A549 (cell line): ENCODE measurements around the gene GSC2. TPM values are rescaled to one million over a fixed set of nuclear protein-coding genes. Genes with fewer than 3 reads are reported as not detected.

Experiments
- ATAC-seq, 2 experiments: fragments of 200-7000 bp in 1 of 2; fragments of >200 bp in 1 of 2; cut with Nextera tagmentation in 1 of 2; cut with Tn5 transposase in 1 of 2; 3 replicates each; pipeline versions ENCODE4 v1.8.0 to v1.9.1; 2018 to 2020; ENCODE audit warnings: mild to moderate bottlenecking in 1 of 2, moderate library complexity in 1 of 2
- CTCF ChIA-PET: fragments of 300-600 bp; sonication (Branson Sonifier 250); formaldehyde crosslinking; extraction: SDS; loops from one replicate; lab custom pipeline; 2021; ENCODE audit warnings: antibody characterized with exemption, inconsistent platforms; lab: Yijun Ruan, JAX
- POLR2A ChIA-PET: fragments of 350-600 bp; formaldehyde crosslinking; extraction: SDS; loops from one replicate; lab custom pipeline; 2021; ENCODE audit warnings: antibody characterized with exemption, inconsistent platforms; lab: Yijun Ruan, JAX
- DNase-seq, 2 experiments: peaks; one replicate each; pipeline versions ENCODE4 v3.0.0 to v3.0.0-alpha.2; 2011 to 2016; ENCODE audit warnings: low read depth in 1 of 2, low spot score in 1 of 2
- FAIRE-seq: peaks from 2 replicates; lab custom pipeline; 2011; peaks lifted over from hg19 to GRCh38; lab: Jason Lieb, UNC
- H3K27ac ChIP-seq, 2 experiments: fragments of >200 bp; sonication (Bioruptor Twin); formaldehyde crosslinking; 3 replicates each; pipeline ENCODE4 v1.5.1; 2016 to 2017
- H3K4me1 ChIP-seq: fragments of >200 bp; sonication (Bioruptor Twin); formaldehyde crosslinking; 3 replicates; pipeline ENCODE4 v1.6.1; 2016
- H3K4me2 ChIP-seq: fragments of >200 bp; sonication (Bioruptor Twin); formaldehyde crosslinking; 3 replicates; pipeline ENCODE4 v1.6.1; 2016
- H3K4me3 ChIP-seq: fragments of >200 bp; sonication (Bioruptor Twin); formaldehyde crosslinking; 3 replicates; pipeline ENCODE4 v1.5.1; 2016
- H3K9me3 ChIP-seq: fragments of >200 bp; sonication (Bioruptor Twin); formaldehyde crosslinking; 3 replicates; pipeline ENCODE4 v1.6.1; 2016
- ATOH8 ChIP-seq: fragments of 250-450 bp; sonication (Bioruptor Pico); IDR thresholded peaks from 2 replicates; pipeline ENCODE4 v1.5.0; 2020; ENCODE audit warnings: low read depth, mild to moderate bottlenecking, moderate library complexity
- CBX8 ChIP-seq: fragments of 200-600 bp; sonication (generic); IDR thresholded peaks from 2 replicates; pipeline ENCODE4 v1.6.1; 2016
- CHD2 ChIP-seq: fragments of 150-350 bp; IDR thresholded peaks from 2 replicates; pipeline ENCODE4 v1.6.1; 2014; ENCODE audit warnings: low read length; ENCODE audit not compliant: partially characterized antibody
- EHF ChIP-seq: fragments of 250-450 bp; sonication (Bioruptor Pico); IDR thresholded peaks from 2 replicates; pipeline ENCODE4 v1.5.0; 2020; ENCODE audit warnings: mild to moderate bottlenecking
- FOSL2 ChIP-seq, 2 experiments: fragments of 450-650 bp in 1 of 2; fragments of >200 bp in 1 of 2; sonication (Bioruptor Twin) in 1 of 2; formaldehyde crosslinking; IDR thresholded peaks; 2 replicates each; pipeline versions ENCODE4 v1.5.0 to v1.6.1; 2016 to 2020; ENCODE audit warnings: mild to moderate bottlenecking in 1 of 2, moderate library complexity in 1 of 2
- GATA3 ChIP-seq: IDR thresholded peaks from 2 replicates; pipeline ENCODE4 v1.6.1; 2012; ENCODE audit warnings: borderline replicate concordance
- HES2 ChIP-seq: fragments of >200 bp; sonication (Bioruptor Twin); formaldehyde crosslinking; IDR thresholded peaks from 2 replicates; pipeline ENCODE4 v1.6.1; 2016
- JUN ChIP-seq, 2 experiments: fragments of >200 bp; sonication (Bioruptor Twin); formaldehyde crosslinking; IDR thresholded peaks; 2 replicates in 1 of 2; 3 replicates in 1 of 2; pipeline ENCODE4 v1.6.1; 2016 to 2017
- NFE2L2 ChIP-seq: fragments of 150-350 bp; conservative IDR thresholded peaks from 2 replicates; pipeline ENCODE4 v1.6.1; 2014; ENCODE audit warnings: low read length
- NPAS2 ChIP-seq: fragments of 250-450 bp; sonication (Bioruptor Pico); IDR thresholded peaks from 2 replicates; pipeline ENCODE4 v1.8.0; 2022; ENCODE audit warnings: mild to moderate bottlenecking, moderate library complexity, borderline replicate concordance
- PHF8 ChIP-seq: fragments of 200-600 bp; sonication (generic); IDR thresholded peaks from 2 replicates; pipeline ENCODE4 v1.6.1; 2016; ENCODE audit warnings: low read depth, mild to moderate bottlenecking, antibody characterized with exemption, moderate library complexity, borderline replicate concordance
- RAD21 ChIP-seq, 2 experiments: fragments of >200 bp in 1 of 2; sonication (Bioruptor Twin) in 1 of 2; formaldehyde crosslinking in 1 of 2; IDR thresholded peaks in 1 of 2; conservative IDR thresholded peaks in 1 of 2; 2 replicates in 1 of 2; 3 replicates in 1 of 2; pipeline ENCODE4 v1.6.1; 2012 to 2018; ENCODE audit warnings: inconsistent platforms in 1 of 2
- RNF2 ChIP-seq: fragments of 200-600 bp; sonication (generic); IDR thresholded peaks from 2 replicates; pipeline ENCODE4 v1.6.1; 2016; ENCODE audit warnings: low read depth, mild to moderate bottlenecking, antibody characterized with exemption, moderate library complexity, borderline replicate concordance
- SMC3 ChIP-seq: fragments of >200 bp; sonication (Bioruptor Twin); formaldehyde crosslinking; IDR thresholded peaks from 3 replicates; pipeline ENCODE4 v1.6.1; 2018; ENCODE audit warnings: inconsistent platforms
- SREBF2 ChIP-seq: fragments of 450-650 bp; IDR thresholded peaks from 2 replicates; pipeline ENCODE4 v1.6.1; 2014; ENCODE audit warnings: mild to moderate bottlenecking, moderate library complexity
- ZNF302 ChIP-seq: fragments of 250-450 bp; sonication (Bioruptor Pico); IDR thresholded peaks from 2 replicates; pipeline ENCODE4 v1.9.0; 2021; ENCODE audit warnings: inconsistent platforms, mild to moderate bottlenecking, moderate library complexity
- ZSCAN20 ChIP-seq: fragments of 250-450 bp; sonication (Bioruptor Pico); IDR thresholded peaks from 2 replicates; pipeline ENCODE4 v1.8.0; 2022; ENCODE audit warnings: mild to moderate bottlenecking, moderate library complexity
- WGBS: methylation state at CpG from one replicate; pipeline ENCODE4 v1.1.6; 2017; ENCODE audit errors: missing lambda C conversion rate; 5-methylcytosine and 5-hydroxymethylcytosine counted together
- polyA plus RNA-seq, 4 experiments: library from polyadenylated mRNA; depleted of rRNA in 3 of 4; stranded (reverse); fragments of >200 nt; fragmentation: RNase III in 1 of 4; extraction: RNeasy Plus Mini Kit Qiagen cat#74134 plus additional on column Dnase treatment in 1 of 4; gene quantifications; 2 replicates in 3 of 4; 3 replicates in 1 of 4; pipeline ENCODE4 v1.2.3, GENCODE V29; 2011 to 2017
- TF ChIP-seq, protein P1 (sequence below): IDR thresholded peaks from 2 replicates; pipeline ENCODE4 v1.6.1; 2012

The GSC2 gene
- polyA plus RNA-seq, 2 of the 4 experiments (the other 2 are of a cell fraction) = not detected

DNA sequence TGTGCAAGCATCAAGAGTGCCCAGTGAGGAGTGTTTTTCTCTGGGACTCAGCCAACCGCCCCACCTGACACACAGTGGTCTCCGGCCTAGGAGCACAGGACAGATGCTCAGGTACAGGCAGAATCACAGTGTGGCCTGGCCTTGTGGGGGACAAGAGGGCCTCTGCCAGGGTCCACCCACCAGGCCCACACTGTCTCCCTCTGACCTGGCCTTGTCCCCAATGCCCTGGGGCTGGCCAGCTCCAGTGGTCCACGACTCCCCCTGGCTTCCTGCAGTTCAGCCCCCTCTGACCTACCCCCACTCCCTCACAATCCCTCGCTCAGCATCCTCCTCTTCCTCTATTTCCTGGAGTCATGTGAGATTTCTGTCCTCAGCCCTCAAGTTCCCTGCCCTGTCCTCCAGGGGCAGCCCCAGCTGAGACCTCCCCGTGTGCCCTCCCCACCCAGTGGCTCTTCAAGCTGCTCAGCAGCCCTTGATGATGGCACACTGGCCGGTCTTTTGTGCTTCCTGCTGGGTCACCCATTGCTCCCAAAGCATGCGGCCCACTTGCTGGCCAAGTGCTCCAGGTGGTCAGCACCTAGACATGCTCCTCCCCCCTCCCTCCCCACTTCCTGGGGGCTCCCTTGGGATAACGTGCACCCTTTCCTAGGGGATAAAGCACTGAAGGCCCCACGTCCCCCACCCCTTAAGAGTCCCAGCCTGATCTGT is 17.2 kb downstream of the GSC2 start:
- Histone ChIP-seq H3K4me2 (no peak overlapping the region), H3K9me3 (no peaks in the 10 kb centered on the region), H3K4me3 (no peak overlapping the region), H3K27ac (no peak overlapping the region), H3K4me1 (no peaks in the 10 kb centered on the region)
- TF ChIP-seq CBX8 = no peak
- TF ChIP-seq CHD2 = no peak
- TF ChIP-seq FOSL2 (IDR thresholded peaks at IDR 0.05) = no peak
- TF ChIP-seq FOSL2 (CRISPR knock-in tag; IDR thresholded peaks at IDR 0.05) = no peak
- TF ChIP-seq HES2 = no peak
- WGBS = 89% methylated on average over 7 of the region's 9 CpGs
- ChIA-PET POLR2A (interaction anchor here (0.7 to 1.0 kb wide), 2 partner anchors 11 to 12 kb away, joined by 3 read pairs; partner anchors contain the start of gene ESS2), CTCF (interaction anchor here (0.7 to 2.0 kb wide), 3 partner anchors 12 to 46 kb away, joined by 3 to 15 read pairs (median 4); partner anchors contain the start of genes ESS2 and SLC25A1)
- FAIRE-seq (no peak), ATAC-seq (no peak), DNase-seq (no peak)

- DNase-seq = no peak
- no peak for TF ChIP-seq PHF8
- TF ChIP-seq CBX8 = no peak
- TF ChIP-seq ZSCAN20 (CRISPR knock-in tag) = no peak
- TF ChIP-seq, protein P1, sequence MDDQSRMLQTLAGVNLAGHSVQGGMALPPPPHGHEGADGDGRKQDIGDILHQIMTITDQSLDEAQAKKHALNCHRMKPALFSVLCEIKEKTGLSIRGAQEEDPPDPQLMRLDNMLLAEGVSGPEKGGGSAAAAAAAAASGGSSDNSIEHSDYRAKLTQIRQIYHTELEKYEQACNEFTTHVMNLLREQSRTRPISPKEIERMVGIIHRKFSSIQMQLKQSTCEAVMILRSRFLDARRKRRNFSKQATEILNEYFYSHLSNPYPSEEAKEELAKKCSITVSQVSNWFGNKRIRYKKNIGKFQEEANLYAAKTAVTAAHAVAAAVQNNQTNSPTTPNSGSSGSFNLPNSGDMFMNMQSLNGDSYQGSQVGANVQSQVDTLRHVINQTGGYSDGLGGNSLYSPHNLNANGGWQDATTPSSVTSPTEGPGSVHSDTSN = no peak
- no peak for TF ChIP-seq SMC3
- no peak for TF ChIP-seq RAD21 (conservative IDR thresholded peaks at IDR 0.05 in 1 of 2, IDR thresholded peaks at IDR 0.05 in 1 of 2)
- TF ChIP-seq JUN (IDR thresholded peaks at IDR 0.05) = no peak
- TF ChIP-seq ZNF302 (CRISPR knock-in tag) = no peak
- no peak for TF ChIP-seq SREBF2
- no peak for TF ChIP-seq GATA3
- no peak for TF ChIP-seq NFE2L2
- TF ChIP-seq EHF (CRISPR knock-in tag) = no peak
- no peak for TF ChIP-seq RNF2
- TF ChIP-seq NPAS2 (CRISPR knock-in tag) = no peak
- TF ChIP-seq ATOH8 (CRISPR knock-in tag) = no peak
- Histone ChIP-seq H3K4me1 (no peaks in the 10 kb centered on the region), H3K4me2 (no peak overlapping the region), H3K27ac (no peak overlapping the region), H3K4me3 (no peak overlapping the region), H3K9me3 (no peaks in the 10 kb centered on the region)
- ATAC-seq = no peak
- 93% methylated on average over 11 of the region's 20 CpGs for WGBS
- CTCF ChIA-PET = interaction anchor here (1.0 kb wide), 1 partner anchor 13 kb away, joined by 3 read pairs; no protein-coding TSS in a partner anchor
- POLR2A ChIA-PET = no interaction called here
- no peak for FAIRE-seq
These were observed 17.9 kb downstream of the GSC2 start for GRCh38 chr22:19132153-19132552.

DNA sequence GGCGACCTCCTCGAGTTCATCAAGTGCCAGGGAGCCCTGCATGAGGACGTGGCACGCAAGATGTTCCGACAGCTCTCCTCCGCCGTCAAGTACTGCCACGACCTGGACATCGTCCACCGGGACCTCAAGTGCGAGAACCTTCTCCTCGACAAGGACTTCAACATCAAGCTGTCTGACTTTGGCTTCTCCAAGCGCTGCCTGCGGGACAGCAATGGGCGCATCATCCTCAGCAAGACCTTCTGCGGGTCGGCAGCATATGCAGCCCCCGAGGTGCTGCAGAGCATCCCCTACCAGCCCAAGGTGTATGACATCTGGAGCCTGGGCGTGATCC is 18.4 kb downstream of the GSC2 start:
- POLR2A ChIA-PET = no interaction called here
- FAIRE-seq = no peak

More for the DNA sequence above, 18.4 kb downstream of the GSC2 start:
- WGBS = 95% methylated on average over 12 of the region's 19 CpGs
- Histone ChIP-seq H3K27ac (no peak overlapping the region), H3K4me1 (no peaks in the 10 kb centered on the region), H3K9me3 (no peaks in the 10 kb centered on the region), H3K4me2 (no peak overlapping the region), H3K4me3 (no peak overlapping the region)
- TF ChIP-seq FOSL2 (IDR thresholded peaks at IDR 0.05) = no peak
- no peak for TF ChIP-seq FOSL2 (CRISPR knock-in tag; IDR thresholded peaks at IDR 0.05)
- no peak for TF ChIP-seq GATA3
- no peak for TF ChIP-seq RNF2
- ATAC-seq (no peak), DNase-seq (no peak)
- CTCF ChIA-PET = interaction anchor here (1.0 kb wide), 1 partner anchor 14 kb away, joined by 3 read pairs; no protein-coding TSS in a partner anchor
